ENCODE measurements around the gene ZBTB33.

- TF ChIP-seq CTCF (IDR thresholded peaks at IDR 0.05; ENCODE audit: low read depth, low read length) = no peak
- no peak for TF ChIP-seq EZH2phosphoT487 (IDR thresholded peaks at IDR 0.05; ENCODE audit: low read depth)
Observed at GRCh38 chrX:120228187-120228908, 22.3 kb upstream of the ZBTB33 start.

Data from OCI-LY3 (cell line).